Psoas muscle (tissue), 8 donors: ENCODE results near the gene CEACAM4. TPM values are rescaled to one million over a fixed set of nuclear protein-coding genes. Genes with fewer than 3 reads are reported as not detected.

Source experiments
- ATAC-seq, 4 donors: fragments of 200-7000 bp; cut with Tn5 transposase; one replicate each; pipeline ENCODE4 v1.9.1; 2020; ENCODE audit warnings: moderate library complexity in 3 of 4, mild to moderate bottlenecking in 2 of 4
- DNase-seq, 2 donors: peaks; one replicate each; pipeline ENCODE4 v3.0.0-alpha.2; 2020
- H3K27ac ChIP-seq: fragments of 200-600 bp; one replicate; pipeline ENCODE4 v1.8.0; 2022
- H3K27me3 ChIP-seq, 3 donors: fragments of 200-600 bp in 1 of 3; one replicate each; pipeline versions ENCODE4 v1.6.1 to v1.8.0; 2013 to 2022; ENCODE audit warnings: low read length in 2 of 3, mild to moderate bottlenecking in 2 of 3, moderate library complexity in 1 of 3; ENCODE audit not compliant: insufficient read depth in 3 of 3
- H3K36me3 ChIP-seq, 2 donors: fragments of 200-600 bp in 1 of 2; one replicate each; pipeline versions ENCODE4 v1.6.1 to v1.8.0; 2013 to 2022; ENCODE audit warnings: low read depth in 1 of 2, mild to moderate bottlenecking in 1 of 2, moderate library complexity in 1 of 2; ENCODE audit not compliant: insufficient read depth in 1 of 2
- H3K4me1 ChIP-seq: fragments of 200-600 bp; one replicate; pipeline ENCODE4 v1.8.0; 2022
- H3K4me3 ChIP-seq: fragments of 200-600 bp; one replicate; pipeline ENCODE4 v1.8.0; 2022; ENCODE audit warnings: mild to moderate bottlenecking
- H3K9me3 ChIP-seq: fragments of 200-600 bp; one replicate; pipeline ENCODE4 v1.8.0; 2022
- WGBS, 3 donors: extraction: QIAGEN DNeasy Blood & Tissue Kit; methylation state at CpG; one replicate each; pipeline versions ENCODE4 v1.1.6 to v1.1.7; 2013; 5-methylcytosine and 5-hydroxymethylcytosine counted together
- intact Hi-C, 2 donors: fragments of 100-400 bp; cut with DNase I; formaldehyde crosslinking; loops; one replicate each; pipeline versions ENCODE4 v1.11.0 to v1.14.2; 2022
- polyA plus RNA-seq, 3 donors: library from polyadenylated mRNA; stranded (reverse); fragments of 200-250 nt; gene quantifications; one replicate each; pipeline ENCODE4 v1.2.3, GENCODE V29; 2013
- total RNA-seq, 4 donors: library from RNA; stranded (reverse); fragmentation: NEBNext Ultra II Directional in 2 of 4; extraction: Animal tissue kit (Norgen Biotek cat#: 25700) in 2 of 4; gene quantifications; one replicate each; pipeline versions ENCODE4 v1.2.1 to v1.2.4, GENCODE V29; 2021 to 2023
- TF ChIP-seq, protein P1 (sequence below): fragments of 200-600 bp; IDR thresholded peaks from one replicate; pipeline ENCODE4 v1.8.0; 2022; ENCODE audit warnings: antibody characterized with exemption
- donor health status: healthy with polysubstance abuse.
- donor health status: DM: no; HTN: no; CAD: no; lungs with moderate emphysema.
- donor health status: Bipolar disorder and iron deficiency.
- donor health status: healthy.
- donor health status: DM: yes; HTN: yes; CAD: no.
- donor health status: DM: no; HTN: no; CAD: no.
- donor health status: DM: no; HTN: no; CAD: no.
- donor health status: DM: yes; HTN: yes; CAD: no.

The CEACAM4 gene
- total and polyA plus RNA-seq, 7 donors, result 0.03 to 0.73 (median 0.17) TPM; not detected in 4

DNA sequence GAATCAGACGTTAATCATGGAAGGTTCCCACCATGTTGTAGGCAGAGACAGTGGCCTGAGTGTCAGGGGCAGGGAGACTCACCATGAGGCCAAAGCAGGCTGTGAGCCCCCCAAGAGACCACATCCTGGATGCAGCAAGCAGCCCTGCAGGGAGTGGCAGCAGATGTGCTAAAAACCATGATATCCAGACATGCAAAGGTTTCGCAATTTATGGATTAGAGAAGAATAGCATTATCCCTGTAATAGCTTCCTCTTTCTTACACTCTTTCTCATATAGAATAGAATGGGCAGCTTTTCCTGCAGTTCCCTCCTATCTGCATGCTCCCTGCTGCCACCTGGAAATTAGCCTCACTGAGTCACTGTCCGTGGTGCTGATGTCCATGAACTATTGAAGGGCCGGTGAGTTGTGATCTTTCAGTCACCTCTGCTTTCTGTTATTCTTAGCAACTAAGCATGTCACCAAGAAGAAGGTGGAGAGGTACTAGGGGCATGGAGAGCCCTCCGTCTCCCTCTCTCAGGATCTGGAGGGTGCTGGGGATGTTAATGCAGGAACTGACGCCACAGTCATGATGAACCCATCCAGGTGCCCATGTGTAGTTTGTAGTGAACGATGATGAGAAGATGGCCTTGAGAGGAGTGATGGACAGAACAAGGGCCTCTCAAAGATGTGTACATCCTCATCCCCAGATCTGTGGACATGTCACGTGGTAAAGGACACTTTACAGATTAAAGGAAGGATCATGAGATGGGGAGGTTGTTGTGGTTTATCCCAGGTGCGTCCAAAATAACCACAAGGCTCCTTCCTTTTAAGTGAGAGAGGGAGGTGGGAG lies 9.9 kb downstream of the CEACAM4 start:
- Histone ChIP-seq H3K27me3 (no peaks in the 10 kb centered on the region), H3K27ac (no peak overlapping the region), H3K9me3 (no peaks in the 10 kb centered on the region), H3K4me3 (no peak overlapping the region), H3K36me3 (no peaks in the 10 kb centered on the region), H3K4me1 (no peaks in the 10 kb centered on the region)
- no peak for DNase-seq
- TF ChIP-seq, protein P1, sequence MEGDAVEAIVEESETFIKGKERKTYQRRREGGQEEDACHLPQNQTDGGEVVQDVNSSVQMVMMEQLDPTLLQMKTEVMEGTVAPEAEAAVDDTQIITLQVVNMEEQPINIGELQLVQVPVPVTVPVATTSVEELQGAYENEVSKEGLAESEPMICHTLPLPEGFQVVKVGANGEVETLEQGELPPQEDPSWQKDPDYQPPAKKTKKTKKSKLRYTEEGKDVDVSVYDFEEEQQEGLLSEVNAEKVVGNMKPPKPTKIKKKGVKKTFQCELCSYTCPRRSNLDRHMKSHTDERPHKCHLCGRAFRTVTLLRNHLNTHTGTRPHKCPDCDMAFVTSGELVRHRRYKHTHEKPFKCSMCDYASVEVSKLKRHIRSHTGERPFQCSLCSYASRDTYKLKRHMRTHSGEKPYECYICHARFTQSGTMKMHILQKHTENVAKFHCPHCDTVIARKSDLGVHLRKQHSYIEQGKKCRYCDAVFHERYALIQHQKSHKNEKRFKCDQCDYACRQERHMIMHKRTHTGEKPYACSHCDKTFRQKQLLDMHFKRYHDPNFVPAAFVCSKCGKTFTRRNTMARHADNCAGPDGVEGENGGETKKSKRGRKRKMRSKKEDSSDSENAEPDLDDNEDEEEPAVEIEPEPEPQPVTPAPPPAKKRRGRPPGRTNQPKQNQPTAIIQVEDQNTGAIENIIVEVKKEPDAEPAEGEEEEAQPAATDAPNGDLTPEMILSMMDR, result no peak
- intact Hi-C loops, result no loop called here
- ATAC-seq, result no peak
- 38 to 43% (median 40%) methylated on average over 9 of the region's 9 CpGs for WGBS, 3 donors

DNA sequence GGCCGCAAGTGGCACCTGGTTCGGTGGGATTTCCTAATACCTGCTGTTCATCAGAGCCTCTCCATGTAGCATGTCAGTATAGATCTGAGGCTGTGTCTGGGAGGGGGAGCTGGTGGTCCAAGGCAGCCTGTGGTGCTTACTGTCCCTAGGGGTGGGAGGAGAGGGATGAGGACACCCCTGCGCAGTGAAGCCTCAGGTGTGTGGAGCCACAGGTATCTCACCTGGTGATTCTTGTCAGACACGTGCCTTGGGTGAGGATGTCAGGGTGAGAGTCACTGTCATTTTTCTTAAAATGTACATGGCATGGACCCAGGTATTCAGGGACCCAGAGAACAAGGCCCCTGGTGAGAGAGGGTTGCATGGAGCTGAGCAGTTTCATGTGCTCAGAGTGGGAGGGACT lies 11.7 kb downstream of the CEACAM4 start:
- TF ChIP-seq, protein P1, result no peak
- Histone ChIP-seq H3K4me1 (no peaks in the 10 kb centered on the region), H3K4me3 (no peak overlapping the region), H3K36me3 (no peaks in the 10 kb centered on the region), H3K27ac (no peak overlapping the region), H3K27me3 (no peaks in the 10 kb centered on the region), H3K9me3 (no peaks in the 10 kb centered on the region)
- WGBS, 3 donors, result 77 to 85% (median 81%) methylated on average over 4 of the region's 4 CpGs
- intact Hi-C loops, result no loop called here
- DNase-seq (no peak), ATAC-seq (no peak)

DNA sequence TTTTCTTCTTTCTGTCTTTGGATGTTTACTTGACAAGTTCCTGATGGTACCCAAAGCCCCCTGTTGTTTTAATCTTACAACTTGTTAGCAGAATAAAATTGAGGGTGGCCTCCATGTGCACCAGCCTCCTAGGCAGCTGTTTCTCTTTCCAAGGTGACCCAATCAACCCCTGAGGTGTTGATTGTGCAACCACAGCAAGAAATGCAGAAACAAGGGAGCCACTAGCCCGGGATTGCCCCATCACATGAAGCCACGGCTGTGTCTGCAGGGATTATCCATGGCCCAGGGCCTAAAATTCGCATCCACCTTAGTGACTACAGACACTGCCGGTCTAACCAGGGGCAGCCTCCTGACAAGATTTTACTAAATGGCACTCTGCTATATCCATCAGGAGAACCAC lies 14.4 kb downstream of the CEACAM4 start:
- WGBS, 3 donors, result 67 to 70% (median 67%) methylated on average over 4 of the region's 4 CpGs
- DNase-seq (no peak), ATAC-seq (no peak)
- no peak overlapping the region for H3K27ac ChIP-seq
- intact Hi-C loops, result no loop called here
- H3K9me3 ChIP-seq, result no peaks in the 10 kb centered on the region
- no peaks in the 10 kb centered on the region for H3K4me1 ChIP-seq
- TF ChIP-seq, protein P1, result no peak
- peaks cover 0 to 9% (median 0%) of the 10 kb centered on the region in 3 donors for H3K27me3 ChIP-seq
- no peak overlapping the region for H3K4me3 ChIP-seq
- no peaks in the 10 kb centered on the region for H3K36me3 ChIP-seq

DNA sequence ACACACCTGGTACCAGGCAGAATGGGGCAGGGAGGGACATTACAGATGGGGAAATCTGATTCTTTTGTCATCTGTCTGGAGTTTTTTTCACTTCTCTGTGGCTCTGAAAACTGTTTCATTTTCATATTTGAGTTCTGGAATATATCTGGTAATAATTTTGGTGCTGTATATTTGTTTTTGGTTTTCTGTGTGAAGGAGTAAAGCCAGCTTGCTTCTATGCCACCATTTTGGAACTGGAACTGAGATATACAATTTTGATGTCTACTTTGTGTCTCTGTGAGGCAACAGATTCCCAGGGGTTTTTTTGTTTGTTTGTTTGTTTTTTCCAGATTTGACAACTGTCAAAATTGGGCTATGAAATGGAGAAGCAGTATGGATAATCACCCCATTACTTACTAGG lies 16.1 kb downstream of the CEACAM4 start:
- ATAC-seq (no peak), DNase-seq (no peak)
- Histone ChIP-seq H3K4me3 (no peak overlapping the region), H3K27me3 (peaks cover 0 to 9% (median 0%) of the 10 kb centered on the region in 3 donors), H3K27ac (no peak overlapping the region), H3K9me3 (no peaks in the 10 kb centered on the region), H3K36me3 (no peaks in the 10 kb centered on the region), H3K4me1 (no peaks in the 10 kb centered on the region)
- intact Hi-C loops, result no loop called here
- TF ChIP-seq, protein P1, result no peak

DNA sequence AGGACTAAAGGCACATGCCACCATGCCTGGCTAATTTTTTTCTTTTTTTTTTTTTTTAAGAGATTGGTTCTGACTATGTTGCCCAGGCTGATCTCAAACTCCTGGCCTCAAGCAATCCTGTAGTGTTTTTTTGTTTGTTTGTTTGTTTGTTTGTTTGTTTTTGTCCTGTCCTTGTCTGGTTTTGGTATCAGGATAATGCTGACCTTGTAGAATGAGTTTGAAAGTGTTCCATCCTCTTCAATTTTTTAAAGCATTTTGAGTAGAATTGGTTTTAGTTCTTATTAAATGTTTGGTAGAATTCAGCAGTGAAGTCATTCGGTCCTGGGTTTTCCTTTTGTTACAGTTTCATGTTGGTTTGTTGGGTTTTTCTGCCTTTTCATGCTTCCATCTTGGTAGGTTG lies 19.2 kb downstream of the CEACAM4 start:
- no peak overlapping the region for H3K27ac ChIP-seq
- no peaks in the 10 kb centered on the region for H3K4me1 ChIP-seq
- no peak overlapping the region for H3K4me3 ChIP-seq
- 66 to 82% (median 68%) methylated on average over 1 of the region's 1 CpG for WGBS, 3 donors
- TF ChIP-seq, protein P1, result no peak
- peaks cover 0 to 9% (median 1%) of the 10 kb centered on the region in 3 donors for H3K27me3 ChIP-seq
- H3K9me3 ChIP-seq, result no peaks in the 10 kb centered on the region
- no peak for ATAC-seq
- no peaks in the 10 kb centered on the region for H3K36me3 ChIP-seq
- no peak for DNase-seq
- intact Hi-C loops, result no loop called here
